HCT116 (cell line): ENCODE results near the gene ZCWPW1. TPM values are rescaled to one million over a fixed set of nuclear protein-coding genes. Genes with fewer than 3 reads are reported as not detected.

Experiments used
- ATAC-seq: fragments of 200-7000 bp; cut with Tn5 transposase; 2 replicates; pipeline ENCODE4 v1.9.1; 2020; ENCODE audit warnings: mild to moderate bottlenecking, moderate library complexity
- BruUV-seq: library from RNA; stranded (reverse); fragments of 400-500 nt; replicated peaks from 2 replicates; lab custom pipeline; 2021; lab: Mats Ljungman, UMichigan
- CTCF ChIA-PET: fragments of 300-600 bp; sonication (Branson Sonifier 250); formaldehyde crosslinking; loops from one replicate; lab custom pipeline; 2021; ENCODE audit warnings: antibody characterized with exemption; lab: Charles Lee
- POLR2A ChIA-PET: fragments of 300-600, 350-600 bp; sonication (Branson Sonifier 250); formaldehyde crosslinking; loops from one replicate; lab custom pipeline; 2021; ENCODE audit warnings: antibody characterized with exemption; lab: Charles Lee
- RAD21 ChIA-PET, 2 experiments: fragments of 300-600 bp; sonication (Branson Sonifier 250); formaldehyde crosslinking; loops; one replicate each; lab custom pipeline; 2023; ENCODE audit warnings: low total read pairs in 2 of 2; ENCODE audit not compliant: uncharacterized antibody in 2 of 2, unreplicated experiment in 2 of 2, low non-redundant PET in 1 of 2; lab: Charles Lee
- DNase-seq: peaks from one replicate; pipeline ENCODE4 v3.0.0-alpha.2; 2010; ENCODE audit warnings: low read depth, low spot score
- H2AFZ ChIP-seq: fragments of 200-600 bp; shearing (Covaris generic), sonication (generic); 2 replicates; pipeline ENCODE4 v1.6.1; 2017; ENCODE audit warnings: low read depth, mixed run types, mixed read lengths, antibody characterized with exemption, low read length; ENCODE audit not compliant: poor library complexity, severe bottlenecking
- H3K27ac ChIP-seq: 2 replicates; pipeline ENCODE4 v1.5.1; 2012; ENCODE audit warnings: low read depth, low read length
- H3K27me3 ChIP-seq: fragments of 200-600 bp; sonication (generic); 2 replicates; pipeline ENCODE4 v1.6.1; 2016; ENCODE audit warnings: mixed run types, low read length, mixed read lengths; ENCODE audit not compliant: insufficient read depth
- H3K36me3 ChIP-seq, 2 experiments: fragments of 200-500 bp in 1 of 2; fragments of 200-600 bp in 1 of 2; sonication (Bioruptor generic) in 1 of 2; sonication (generic) in 1 of 2; 2 replicates each; pipeline versions ENCODE4 v1.5.1 to v1.6.1; 2014 to 2016; ENCODE audit warnings: low read length in 2 of 2, inconsistent platforms in 1 of 2, mixed read lengths in 1 of 2, mixed run types in 1 of 2; ENCODE audit not compliant: insufficient read depth in 2 of 2, control insufficient read depth in 1 of 2
- H3K4me1 ChIP-seq, 2 experiments: fragments of 200-600 bp in 1 of 2; sonication (generic) in 1 of 2; 2 replicates each; pipeline versions ENCODE4 v1.5.1 to v1.6.1; 2012 to 2017; ENCODE audit warnings: low read length in 2 of 2, inconsistent platforms in 1 of 2, mild to moderate bottlenecking in 1 of 2, mixed read lengths in 1 of 2, mixed run types in 1 of 2, moderate library complexity in 1 of 2; ENCODE audit not compliant: insufficient read depth in 2 of 2, control insufficient read depth in 1 of 2
- H3K4me2 ChIP-seq: fragments of 200-600 bp; sonication (generic); 2 replicates; pipeline ENCODE4 v1.6.1; 2017; ENCODE audit warnings: mixed run types, low read length, mixed read lengths
- H3K4me3 ChIP-seq, 2 experiments: fragments of 200-600 bp in 1 of 2; sonication (generic) in 1 of 2; replicated peaks in 1 of 2; 2 replicates each; pipeline ENCODE4 v1.5.1; 2011 to 2016; ENCODE audit warnings: low read length in 2 of 2, control low read depth in 1 of 2, low read depth in 1 of 2, mild to moderate bottlenecking in 1 of 2, mixed read lengths in 1 of 2, mixed run types in 1 of 2
- H3K79me2 ChIP-seq: fragments of 200-600 bp; sonication (generic); 2 replicates; pipeline ENCODE4 v1.6.1; 2017; ENCODE audit warnings: mild to moderate bottlenecking, mixed run types, low read length, moderate library complexity, mixed read lengths; ENCODE audit not compliant: insufficient read depth
- H3K9ac ChIP-seq: fragments of 200-600 bp; sonication (generic); 2 replicates; pipeline ENCODE4 v1.6.1; 2016; ENCODE audit warnings: low read length, mixed read lengths
- H3K9me2 ChIP-seq: fragments of 200-600 bp; sonication (generic), shearing (Covaris generic); 2 replicates; pipeline ENCODE4 v1.6.1; 2017; ENCODE audit warnings: mixed run types, mild to moderate bottlenecking, moderate library complexity; ENCODE audit not compliant: insufficient read depth
- H3K9me3 ChIP-seq, 2 experiments: fragments of 200-500 bp in 1 of 2; fragments of 200-600 bp in 1 of 2; sonication (Bioruptor generic) in 1 of 2; sonication (generic) in 1 of 2; 2 replicates each; pipeline ENCODE4 v1.6.1; 2014 to 2017; ENCODE audit warnings: low read length in 2 of 2, mixed read lengths in 2 of 2, inconsistent platforms in 1 of 2, low read depth in 1 of 2, mild to moderate bottlenecking in 1 of 2, mixed run types in 1 of 2, moderate library complexity in 1 of 2; ENCODE audit not compliant: control insufficient read depth in 1 of 2, insufficient read depth in 1 of 2
- H4K20me1 ChIP-seq: fragments of 200-600 bp; sonication (generic), shearing (Covaris generic); 2 replicates; pipeline ENCODE4 v1.6.1; 2017; ENCODE audit warnings: mixed run types, mild to moderate bottlenecking, moderate library complexity; ENCODE audit not compliant: insufficient read depth
- ATF3 ChIP-seq: IDR thresholded peaks from 2 replicates; pipeline ENCODE4 v1.6.1; 2012
- CEBPB ChIP-seq: IDR thresholded peaks from 2 replicates; pipeline ENCODE4 v1.6.1; 2012; ENCODE audit warnings: low read depth
- EZH2phosphoT487 ChIP-seq: fragments of 200-600 bp; IDR thresholded peaks from 2 replicates; pipeline ENCODE4 v1.6.1; 2018; ENCODE audit warnings: antibody characterized with exemption, borderline replicate concordance
- FOSL1 ChIP-seq: IDR thresholded peaks from 2 replicates; pipeline ENCODE4 v1.6.1; 2012; ENCODE audit warnings: low read depth
- JUND ChIP-seq: IDR thresholded peaks from 2 replicates; pipeline ENCODE4 v1.6.1; 2012
- MAX ChIP-seq: IDR thresholded peaks from 2 replicates; pipeline ENCODE4 v1.6.1; 2012
- POLR2A ChIP-seq: IDR thresholded peaks from 2 replicates; pipeline ENCODE4 v1.7.0; 2011; ENCODE audit warnings: borderline replicate concordance; ENCODE audit not compliant: insufficient read depth, insufficient read length; ENCODE audit errors: extremely low read depth
- RAD21 ChIP-seq: IDR thresholded peaks from 2 replicates; pipeline ENCODE4 v1.6.1; 2012; ENCODE audit warnings: low read depth, mild to moderate bottlenecking
- SIN3A ChIP-seq: IDR thresholded peaks from 2 replicates; pipeline ENCODE4 v1.6.1; 2012; ENCODE audit warnings: low read depth
- SRF ChIP-seq: IDR thresholded peaks from 2 replicates; pipeline ENCODE4 v1.6.1; 2012; ENCODE audit warnings: low read depth
- TCF7L2 ChIP-seq: IDR thresholded peaks from 2 replicates; pipeline ENCODE4 v1.7.0; 2011; ENCODE audit warnings: borderline replicate concordance, inconsistent platforms; ENCODE audit not compliant: insufficient read depth, insufficient read length; ENCODE audit errors: extremely low read depth
- YY1 ChIP-seq: IDR thresholded peaks from 2 replicates; pipeline ENCODE4 v1.6.1; 2011; ENCODE audit warnings: low read length, low read depth, moderate library complexity, mild to moderate bottlenecking; ENCODE audit not compliant: insufficient replicate concordance; ENCODE audit errors: extremely low read depth
- ZFX ChIP-seq: fragments of 450-650 bp; IDR thresholded peaks from 2 replicates; pipeline ENCODE4 v1.6.1; 2017
- ZNF274 ChIP-seq: fragments of 200-500 bp; sonication (Bioruptor generic); IDR thresholded peaks from 2 replicates; pipeline ENCODE4 v1.6.1; 2014; ENCODE audit warnings: mild to moderate bottlenecking, low read depth, low read length, inconsistent platforms
- intact Hi-C: fragments of 100-400 bp; cut with micrococcal nuclease; formaldehyde crosslinking; loops from 2 replicates; pipeline ENCODE4 v1.10.0; 2022
- total RNA-seq: library from RNA; stranded (reverse); gene quantifications from one replicate; pipeline ENCODE4 v1.2.1, GENCODE V29; 2021; ENCODE audit not compliant: unreplicated experiment
- TF ChIP-seq, protein P1 (sequence below): IDR thresholded peaks from 2 replicates; pipeline ENCODE4 v1.6.1; 2011; ENCODE audit warnings: mild to moderate bottlenecking, low read length, moderate library complexity; ENCODE audit not compliant: insufficient replicate concordance; ENCODE audit errors: extremely low read depth

Gene ZCWPW1
- total RNA-seq, 1 experiment from 2014 or later, result 1.5 TPM

DNA sequence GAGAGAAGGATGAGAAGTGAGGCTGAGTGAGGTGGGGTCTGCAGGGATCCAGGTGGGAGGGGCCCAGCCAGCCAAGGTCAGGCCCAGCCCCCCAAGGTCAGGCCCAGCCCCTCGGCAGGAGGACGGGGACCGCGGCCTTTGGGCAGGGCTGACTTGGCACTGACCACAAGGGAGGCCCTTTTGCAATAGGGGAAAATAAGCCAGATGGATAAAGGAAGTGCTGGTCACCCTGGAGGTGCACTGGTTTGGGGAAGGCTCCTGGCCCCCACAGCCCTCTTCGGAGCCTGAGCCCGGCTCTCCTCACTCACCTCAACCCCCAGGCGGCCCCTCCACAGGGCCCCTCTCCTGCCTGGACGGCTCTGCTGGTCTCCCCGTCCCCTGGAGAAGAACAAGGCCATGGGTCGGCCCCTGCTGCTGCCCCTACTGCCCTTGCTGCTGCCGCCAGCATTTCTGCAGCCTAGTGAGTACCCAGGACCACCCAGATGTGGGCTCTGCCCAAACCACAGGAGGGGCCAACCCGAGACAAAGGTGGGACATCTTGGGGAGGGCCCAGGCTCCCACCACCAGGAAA lies 55.2 kb downstream of the ZCWPW1 start, which contains the start of gene PILRA (continued):
- TF ChIP-seq SIN3A (no peak), ZFX (no peak), YY1 (no peak), POLR2A (no peak), FOSL1 (no peak)

- no peaks in the 10 kb centered on the region for H4K20me1 ChIP-seq
- intact Hi-C loops, result no loop called here
- H3K79me2 ChIP-seq, result no peaks in the 10 kb centered on the region
- no TSS peak for BruUV-seq
- H3K27me3 ChIP-seq, result no peaks in the 10 kb centered on the region
- H3K4me3 ChIP-seq, result no peak overlapping the region
- ChIA-PET CTCF (no interaction called here), RAD21 (no interaction called here), POLR2A (no interaction called here)
- no peaks in the 10 kb centered on the region for H3K4me1 ChIP-seq
- H3K27ac ChIP-seq, result no peak overlapping the region
- H3K9ac ChIP-seq, result no peak overlapping the region
- no peaks in the 10 kb centered on the region for H3K36me3 ChIP-seq
- DNase-seq, result no peak
- H2AFZ ChIP-seq, result no peak overlapping the region
- ATAC-seq, result no peak
- no peaks in the 10 kb centered on the region for H3K9me3 ChIP-seq
- H3K4me2 ChIP-seq, result no peak overlapping the region
- TF ChIP-seq TCF7L2 (no peak), MAX (no peak), FOSL1 (no peak), ZNF274 (no peak), POLR2A (no peak), EZH2phosphoT487 (no peak), SRF (no peak), ATF3 (no peak), JUND (no peak), CEBPB (no peak), RAD21 (no peak), YY1 (no peak)
- TF ChIP-seq, protein P1, sequence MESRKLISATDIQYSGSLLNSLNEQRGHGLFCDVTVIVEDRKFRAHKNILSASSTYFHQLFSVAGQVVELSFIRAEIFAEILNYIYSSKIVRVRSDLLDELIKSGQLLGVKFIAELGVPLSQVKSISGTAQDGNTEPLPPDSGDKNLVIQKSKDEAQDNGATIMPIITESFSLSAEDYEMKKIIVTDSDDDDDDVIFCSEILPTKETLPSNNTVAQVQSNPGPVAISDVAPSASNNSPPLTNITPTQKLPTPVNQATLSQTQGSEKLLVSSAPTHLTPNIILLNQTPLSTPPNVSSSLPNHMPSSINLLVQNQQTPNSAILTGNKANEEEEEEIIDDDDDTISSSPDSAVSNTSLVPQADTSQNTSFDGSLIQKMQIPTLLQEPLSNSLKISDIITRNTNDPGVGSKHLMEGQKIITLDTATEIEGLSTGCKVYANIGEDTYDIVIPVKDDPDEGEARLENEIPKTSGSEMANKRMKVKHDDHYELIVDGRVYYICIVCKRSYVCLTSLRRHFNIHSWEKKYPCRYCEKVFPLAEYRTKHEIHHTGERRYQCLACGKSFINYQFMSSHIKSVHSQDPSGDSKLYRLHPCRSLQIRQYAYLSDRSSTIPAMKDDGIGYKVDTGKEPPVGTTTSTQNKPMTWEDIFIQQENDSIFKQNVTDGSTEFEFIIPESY, result no peak
- H3K9me2 ChIP-seq, result no peaks in the 10 kb centered on the region
Observed at GRCh38 chr7:100372694-100373093, 55.8 kb downstream of the ZCWPW1 start.
